KMS-11 (cell line): ENCODE results near the gene ZNF827.

Experiments used
- H2AFZ ChIP-seq: fragments of 200-600 bp; sonication (generic); 2 replicates; pipeline ENCODE4 v1.6.1; 2016; ENCODE audit warnings: antibody characterized with exemption, mixed run types, low read depth
- H3K27ac ChIP-seq: fragments of 200-600 bp; sonication (generic); 2 replicates; pipeline ENCODE4 v1.6.1; 2016; ENCODE audit warnings: mild to moderate bottlenecking, mixed run types
- H3K27me3 ChIP-seq: fragments of 200-600 bp; sonication (generic); 2 replicates; pipeline ENCODE4 v1.6.1; 2017; ENCODE audit warnings: mild to moderate bottlenecking, low read depth, mixed run types, moderate library complexity; ENCODE audit not compliant: insufficient read depth
- H3K36me3 ChIP-seq: fragments of 200-600 bp; sonication (generic); 2 replicates; pipeline ENCODE4 v1.6.1; 2017; ENCODE audit warnings: mild to moderate bottlenecking, mixed run types; ENCODE audit not compliant: insufficient read depth
- H3K4me1 ChIP-seq: fragments of 200-600 bp; sonication (generic); 2 replicates; pipeline ENCODE4 v1.6.1; 2016; ENCODE audit warnings: mild to moderate bottlenecking, low read depth, mixed run types; ENCODE audit not compliant: poor library complexity, severe bottlenecking
- H3K4me2 ChIP-seq: fragments of 200-600 bp; sonication (generic); 2 replicates; pipeline ENCODE4 v1.7.0; 2016; ENCODE audit warnings: mild to moderate bottlenecking, mixed run types
- H3K4me3 ChIP-seq: fragments of 200-600 bp; sonication (generic); IDR thresholded peaks from 2 replicates; pipeline ENCODE4 v1.6.1; 2017; ENCODE audit warnings: low read depth, low read length, mixed read lengths; ENCODE audit not compliant: insufficient read depth
- H3K79me2 ChIP-seq: fragments of 200-600 bp; sonication (generic); 2 replicates; pipeline ENCODE4 v1.6.1; 2016; ENCODE audit warnings: low read depth, mixed run types; ENCODE audit not compliant: insufficient read depth
- H3K9ac ChIP-seq: fragments of 200-600 bp; sonication (generic); 2 replicates; pipeline ENCODE4 v1.6.1; 2016; ENCODE audit warnings: mild to moderate bottlenecking, mixed run types
- H4K20me1 ChIP-seq: fragments of 200-600 bp; sonication (generic); 2 replicates; pipeline ENCODE4 v1.6.1; 2016; ENCODE audit warnings: mild to moderate bottlenecking, mixed run types; ENCODE audit not compliant: insufficient read depth
- TF ChIP-seq, protein P1 (sequence below): fragments of 200-600 bp; sonication (generic); conservative IDR thresholded peaks from 2 replicates; pipeline ENCODE4 v1.6.1; 2017; ENCODE audit warnings: low read depth, mild to moderate bottlenecking, antibody characterized with exemption, low read length, moderate library complexity, mixed read lengths

ZNF827 gene

GRCh38 chr4:145847764-145848163, 90.9 kb downstream of the ZNF827 start:
- Histone ChIP-seq H3K79me2 (no peaks in the 10 kb centered on the region), H3K27me3 (no peaks in the 10 kb centered on the region), H2AFZ (no peak overlapping the region), H4K20me1 (no peaks in the 10 kb centered on the region), H3K36me3 (no peaks in the 10 kb centered on the region), H3K9ac (no peak overlapping the region), H3K4me3 (no peak overlapping the region), H3K4me1 (no peaks in the 10 kb centered on the region), H3K4me2 (no peak overlapping the region), H3K27ac (no peak overlapping the region)
- TF ChIP-seq, protein P1, sequence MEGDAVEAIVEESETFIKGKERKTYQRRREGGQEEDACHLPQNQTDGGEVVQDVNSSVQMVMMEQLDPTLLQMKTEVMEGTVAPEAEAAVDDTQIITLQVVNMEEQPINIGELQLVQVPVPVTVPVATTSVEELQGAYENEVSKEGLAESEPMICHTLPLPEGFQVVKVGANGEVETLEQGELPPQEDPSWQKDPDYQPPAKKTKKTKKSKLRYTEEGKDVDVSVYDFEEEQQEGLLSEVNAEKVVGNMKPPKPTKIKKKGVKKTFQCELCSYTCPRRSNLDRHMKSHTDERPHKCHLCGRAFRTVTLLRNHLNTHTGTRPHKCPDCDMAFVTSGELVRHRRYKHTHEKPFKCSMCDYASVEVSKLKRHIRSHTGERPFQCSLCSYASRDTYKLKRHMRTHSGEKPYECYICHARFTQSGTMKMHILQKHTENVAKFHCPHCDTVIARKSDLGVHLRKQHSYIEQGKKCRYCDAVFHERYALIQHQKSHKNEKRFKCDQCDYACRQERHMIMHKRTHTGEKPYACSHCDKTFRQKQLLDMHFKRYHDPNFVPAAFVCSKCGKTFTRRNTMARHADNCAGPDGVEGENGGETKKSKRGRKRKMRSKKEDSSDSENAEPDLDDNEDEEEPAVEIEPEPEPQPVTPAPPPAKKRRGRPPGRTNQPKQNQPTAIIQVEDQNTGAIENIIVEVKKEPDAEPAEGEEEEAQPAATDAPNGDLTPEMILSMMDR, result no peak

- no peak overlapping the region for H3K4me2 ChIP-seq
- no peak overlapping the region for H3K27ac ChIP-seq
- H4K20me1 ChIP-seq, result no peaks in the 10 kb centered on the region
- H3K4me3 ChIP-seq, result no peak overlapping the region
- no peaks in the 10 kb centered on the region for H3K79me2 ChIP-seq
- TF ChIP-seq, protein P1, result no peak
- H3K27me3 ChIP-seq, result no peaks in the 10 kb centered on the region
- no peak overlapping the region for H3K9ac ChIP-seq
- no peak overlapping the region for H2AFZ ChIP-seq
- H3K36me3 ChIP-seq, result no peaks in the 10 kb centered on the region
- no peaks in the 10 kb centered on the region for H3K4me1 ChIP-seq
Observed at GRCh38 chr4:145845118-145845517, 93.5 kb downstream of the ZNF827 start.

DNA sequence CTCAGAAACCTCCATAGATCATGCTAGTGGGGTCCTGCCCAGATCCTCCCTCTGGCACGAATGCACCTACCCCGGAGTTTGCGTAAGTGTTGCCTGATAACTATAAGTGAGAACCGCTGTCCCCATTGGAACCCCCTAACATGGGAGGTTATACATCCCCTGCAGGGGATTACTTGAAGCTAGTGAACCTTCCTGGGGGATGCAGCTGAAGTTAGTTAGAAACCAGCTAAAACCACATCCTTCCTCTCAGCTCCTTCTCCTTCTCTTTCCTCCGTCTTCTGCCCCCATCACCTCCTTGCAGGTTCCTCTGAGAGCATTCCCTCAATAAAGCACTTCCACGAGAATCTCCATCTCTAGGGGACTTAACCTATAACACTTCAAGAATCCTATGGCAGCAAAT, 95.0 kb downstream of the ZNF827 start:
- Histone ChIP-seq H3K27ac (no peak overlapping the region), H3K4me2 (no peak overlapping the region), H3K4me3 (no peak overlapping the region), H2AFZ (no peak overlapping the region), H3K4me1 (no peaks in the 10 kb centered on the region), H3K27me3 (no peaks in the 10 kb centered on the region), H4K20me1 (no peaks in the 10 kb centered on the region), H3K79me2 (no peaks in the 10 kb centered on the region), H3K36me3 (no peaks in the 10 kb centered on the region), H3K9ac (no peak overlapping the region)
- TF ChIP-seq, protein P1, result no peak

DNA sequence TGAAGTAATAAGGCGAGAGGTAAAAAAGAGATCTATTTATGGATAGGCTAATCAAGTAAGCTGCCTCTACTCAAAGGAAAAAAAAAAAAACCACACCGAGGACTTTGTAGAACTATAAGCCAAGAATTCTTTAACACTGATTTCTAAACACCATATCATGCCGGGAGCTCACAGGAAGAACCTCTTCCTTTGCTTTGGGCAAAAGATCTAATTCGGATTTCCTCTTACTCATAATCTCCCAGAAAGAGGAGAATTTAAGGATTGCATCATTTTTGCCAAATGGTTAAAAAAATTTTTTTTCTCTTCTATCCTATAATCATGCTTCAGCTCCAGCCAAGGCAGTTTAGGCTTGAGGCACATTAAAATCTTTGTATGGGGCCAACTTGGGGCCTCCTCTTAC, 95.5 kb downstream of the ZNF827 start:
- no peak overlapping the region for H3K9ac ChIP-seq
- TF ChIP-seq, protein P1, result no peak
- no peaks in the 10 kb centered on the region for H4K20me1 ChIP-seq
- no peak overlapping the region for H3K4me2 ChIP-seq
- H3K79me2 ChIP-seq, result no peaks in the 10 kb centered on the region
- H3K4me3 ChIP-seq, result no peak overlapping the region
- no peaks in the 10 kb centered on the region for H3K4me1 ChIP-seq
- H2AFZ ChIP-seq, result no peak overlapping the region
- H3K27ac ChIP-seq, result no peak overlapping the region
- H3K36me3 ChIP-seq, result no peaks in the 10 kb centered on the region
- H3K27me3 ChIP-seq, result no peaks in the 10 kb centered on the region
